Measurements from ENCODE around the gene DDIT4. TPM values are rescaled to one million over a fixed set of nuclear protein-coding genes. Genes with fewer than 3 reads are reported as not detected.

Gene DDIT4
- total and polyA plus RNA-seq, 2 experiments from 2014 or later: 114 to 136 TPM

GRCh38 chr10:72323108-72323749 is 49.5 kb downstream of the DDIT4 start (continued):
- TF ChIP-seq ZNF462 (CRISPR knock-in tag; IDR thresholded peaks at IDR 0.05): no peak

GRCh38 chr10:72323771-72324191 is 50.1 kb downstream of the DDIT4 start:
- H3F3A ChIP-seq (replicated peaks; ENCODE audit: low read depth): peaks cover 13% of the 10 kb centered on the region
- H3K4me1 Mint-ChIP-seq: peaks cover 47% of the 10 kb centered on the region
- no peaks in the 10 kb centered on the region for H3K27me3 ChIP-seq (ENCODE audit: insufficient read depth)
- H3K27me3 Mint-ChIP-seq (ENCODE audit: insufficient read depth, low read depth, poor library complexity): peaks cover 29% of the 10 kb centered on the region
- H3K9me2 ChIP-seq (ENCODE audit: insufficient read depth): no peaks in the 10 kb centered on the region
- H3K36me3 Mint-ChIP-seq (ENCODE audit: low read depth): no peaks in the 10 kb centered on the region; the same call in 2 of the 3 replicates
- no peaks in the 10 kb centered on the region for H3K36me3 ChIP-seq (ENCODE audit: insufficient read depth)
- H2AFZ ChIP-seq: no peak overlapping the region
- no peak overlapping the region for H3K27ac Mint-ChIP-seq
- no peak overlapping the region for H3K4me3 Mint-ChIP-seq
- no peak overlapping the region for H3K27ac ChIP-seq (ENCODE audit: low read depth)
- ATAC-seq (no peak), DNase-seq (ENCODE audit: low spot score) (no peak)
- H3K9me3 Mint-ChIP-seq: no peaks in the 10 kb centered on the region; the same call in 1 of the 3 replicates
- no peaks in the 10 kb centered on the region for H4K20me1 ChIP-seq (replicated peaks; ENCODE audit: insufficient read depth)
- H3K4me3 ChIP-seq: no peak overlapping the region
- H3K4me2 ChIP-seq: no peak overlapping the region
- peaks cover 25% of the 10 kb centered on the region for H3K4me1 ChIP-seq (ENCODE audit: insufficient read depth)
- H3K79me2 ChIP-seq (replicated peaks; ENCODE audit: insufficient read depth): no peaks in the 10 kb centered on the region
- no peak for TF ChIP-seq REST (IDR thresholded peaks at IDR 0.05; ENCODE audit: unreplicated experiment)
- no peak for TF ChIP-seq ZNF462 (CRISPR knock-in tag; IDR thresholded peaks at IDR 0.05)
- no peak for TF ChIP-seq ZNF331 (CRISPR knock-in tag; IDR thresholded peaks at IDR 0.05; ENCODE audit: low read depth)
- TF ChIP-seq CREB1 (CRISPR knock-in tag; IDR thresholded peaks at IDR 0.05; ENCODE audit: low read depth): no peak
- no peak for TF ChIP-seq STAT1 (IDR thresholded peaks at IDR 0.05; ENCODE audit: unreplicated experiment)

Data from GM23338 (cell line).